SH-SY5Y (cell line): ENCODE measurements around the gene HTR1D.

Experiments used
- GATA2 ChIP-seq: IDR thresholded peaks from 2 replicates; pipeline ENCODE4 v1.6.1; 2011; ENCODE audit warnings: mild to moderate bottlenecking, low read depth, low read length
- GATA3 ChIP-seq: IDR thresholded peaks from 2 replicates; pipeline ENCODE4 v1.6.1; 2011; ENCODE audit warnings: low read depth, mild to moderate bottlenecking, low read length, moderate library complexity

Gene HTR1D

DNA sequence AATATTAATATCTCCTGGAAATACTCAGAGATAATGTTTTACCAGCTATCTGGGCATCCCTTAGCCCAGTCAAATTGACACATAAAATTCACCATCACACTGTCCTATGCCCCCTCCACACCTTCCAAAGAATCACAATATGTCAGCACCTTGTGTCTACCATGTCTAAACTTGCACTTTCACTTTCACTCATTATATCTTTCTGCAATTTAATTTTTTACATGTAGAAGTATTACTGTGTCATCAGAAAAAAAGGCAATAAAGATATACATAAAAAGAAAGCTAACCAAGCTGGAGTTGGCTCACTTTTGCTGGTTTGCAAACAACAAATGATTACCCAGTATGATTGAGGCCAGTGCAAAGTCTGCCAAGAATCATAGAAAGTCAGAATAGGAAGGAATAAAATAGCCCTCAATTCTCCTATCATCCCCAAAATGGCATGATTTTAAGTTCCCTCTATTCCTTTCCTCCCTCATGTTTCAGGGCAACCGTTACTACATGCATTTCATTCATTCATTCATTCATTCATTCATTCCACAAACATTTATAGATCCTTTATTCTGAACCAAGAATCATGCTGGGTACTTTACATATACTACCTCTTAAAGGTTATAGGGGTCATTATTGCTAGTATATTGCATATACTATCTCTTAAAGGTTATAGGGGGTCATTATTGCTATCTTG lies 42.7 kb downstream of the HTR1D start:
- no peak for TF ChIP-seq GATA3
- TF ChIP-seq GATA2, result no peak

DNA sequence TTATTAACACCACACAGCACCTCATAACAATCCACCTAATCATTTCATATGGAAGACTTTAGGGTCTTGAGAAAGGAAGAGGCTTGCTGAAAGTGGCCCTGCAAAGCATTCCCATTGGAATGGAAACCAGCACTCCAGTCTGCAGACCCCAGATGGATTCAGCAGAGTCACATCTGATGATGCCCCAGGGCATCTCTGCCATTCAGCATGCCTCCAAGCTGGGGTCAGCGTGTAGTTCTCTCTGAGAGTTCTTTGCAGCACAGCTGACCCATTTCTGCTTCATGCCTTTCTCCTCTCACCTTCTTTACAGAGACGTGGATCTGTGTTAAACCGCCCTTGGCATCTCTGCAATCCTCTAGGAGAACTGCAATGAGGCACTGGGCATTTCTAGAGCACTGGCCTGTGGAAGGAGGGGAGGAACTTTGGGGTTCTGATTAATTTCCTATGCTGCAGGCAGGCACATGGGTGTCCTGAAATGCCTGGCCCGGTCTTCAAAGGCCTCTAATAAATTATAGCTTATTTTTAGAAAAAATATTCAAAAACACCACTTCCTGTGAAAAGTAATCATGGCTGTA lies 46.0 kb downstream of the HTR1D start:
- TF ChIP-seq GATA2 (no peak), GATA3 (no peak)

DNA sequence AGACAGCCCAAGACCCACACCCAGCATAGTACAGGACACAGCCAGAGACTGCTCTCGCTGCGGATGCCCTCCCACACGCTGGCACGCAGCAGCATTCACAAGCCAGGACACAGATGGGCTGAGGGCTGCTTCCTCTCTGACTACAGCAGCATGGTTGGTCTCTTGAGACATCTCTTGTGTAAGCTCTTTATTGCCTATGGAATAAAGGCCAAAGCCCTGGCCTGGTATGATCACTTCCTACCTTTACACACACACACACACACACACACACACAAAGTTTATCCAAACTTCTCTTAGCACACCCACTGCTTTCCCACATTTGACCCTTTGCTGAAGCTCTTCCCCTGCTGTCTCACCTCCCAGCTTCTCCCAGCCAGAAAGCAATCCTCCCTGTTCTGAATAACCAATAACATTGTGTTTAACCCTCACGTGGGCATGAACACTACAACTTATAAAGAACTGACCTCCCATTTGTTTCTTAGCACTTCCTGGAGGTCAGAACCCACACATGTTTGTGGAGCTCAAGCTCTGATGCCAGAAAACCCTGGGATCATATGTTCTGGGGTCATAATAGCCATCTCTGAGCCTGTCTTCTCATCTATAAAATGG lies 47.5 kb downstream of the HTR1D start:
- TF ChIP-seq GATA2 (no peak), GATA3 (no peak)

DNA sequence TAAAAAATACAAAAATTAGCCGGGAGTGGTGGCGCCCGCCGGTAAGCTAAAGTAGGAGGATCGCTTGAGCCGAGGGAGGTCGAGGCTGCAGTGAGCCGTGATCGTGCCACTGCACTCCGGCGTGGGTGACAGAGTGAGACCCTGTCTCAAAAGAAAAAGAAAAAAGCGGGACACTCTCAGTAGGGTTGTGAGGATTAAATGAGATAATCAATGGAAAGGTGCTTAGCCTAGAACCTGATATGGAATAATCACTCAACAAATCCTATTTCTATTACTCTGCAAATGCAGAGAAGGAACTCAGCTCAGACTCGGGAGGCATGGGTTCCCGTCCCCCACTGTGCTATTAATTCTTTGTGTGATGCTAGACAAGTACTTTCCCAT lies 48.1 kb downstream of the HTR1D start:
- TF ChIP-seq GATA2 (no peak), GATA3 (no peak)

DNA sequence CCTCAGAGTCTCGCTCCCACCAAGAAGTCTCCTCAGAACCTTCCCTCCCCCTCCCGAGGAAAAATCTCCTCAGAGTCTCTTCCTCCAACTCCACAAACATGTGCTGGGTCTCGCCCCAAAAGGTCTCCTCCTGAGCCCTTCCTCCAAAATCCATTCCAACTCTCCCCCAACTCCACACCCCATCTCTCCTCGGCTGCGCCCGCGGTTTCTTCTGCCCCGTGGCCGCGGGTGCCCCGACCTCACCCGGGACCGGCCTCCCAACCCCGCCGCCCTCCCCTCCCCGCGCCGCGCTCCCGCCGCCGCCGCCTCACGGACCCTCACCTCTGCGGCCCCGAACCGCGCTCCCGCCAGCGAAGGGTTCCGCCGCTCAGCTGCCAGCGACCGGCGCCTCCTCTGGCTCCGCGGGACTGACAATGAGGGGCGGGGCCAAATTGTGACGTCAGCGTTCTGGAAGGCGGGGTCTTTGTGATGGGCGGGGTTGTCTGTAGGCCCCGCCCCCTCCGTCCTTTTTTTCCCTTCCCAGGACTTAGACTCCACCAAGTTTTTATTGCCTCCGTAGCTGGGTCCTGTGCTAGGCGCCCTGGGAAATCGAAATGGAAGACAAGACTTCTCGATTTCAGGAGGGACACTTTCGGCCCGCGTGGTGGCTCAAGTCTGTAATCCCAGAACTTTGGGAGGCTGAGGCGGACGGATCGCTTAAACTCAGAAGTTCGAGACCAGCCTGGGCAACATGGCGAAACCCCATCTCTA lies 48.7 kb downstream of the HTR1D start, which contains the start of gene LUZP1:
LUZP1 (minus strand) TSS at position 412 of the 750 bp plus-strand sequence.
- TF ChIP-seq GATA2, result no peak
- no peak for TF ChIP-seq GATA3

DNA sequence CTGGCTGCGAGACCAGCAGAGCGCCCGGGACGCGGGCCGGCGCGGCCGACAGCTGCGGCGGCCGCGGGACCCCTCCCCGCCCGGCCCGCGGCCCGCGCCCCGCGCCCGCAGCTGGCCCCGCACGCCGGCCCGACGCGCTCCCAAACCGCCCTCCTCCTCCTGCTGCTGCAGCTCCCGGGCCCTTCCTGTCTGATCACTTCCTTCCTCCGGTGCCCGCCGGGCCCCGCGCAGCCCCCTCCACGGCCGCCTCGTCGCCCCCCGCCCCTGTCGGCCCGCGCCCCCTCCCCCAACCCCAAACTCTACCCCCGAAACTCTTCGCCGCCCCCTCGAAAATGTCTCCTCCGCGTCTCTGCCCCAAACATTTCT lies 49.2 kb downstream of the HTR1D start:
- TF ChIP-seq GATA3 (no peak), GATA2 (no peak)

DNA sequence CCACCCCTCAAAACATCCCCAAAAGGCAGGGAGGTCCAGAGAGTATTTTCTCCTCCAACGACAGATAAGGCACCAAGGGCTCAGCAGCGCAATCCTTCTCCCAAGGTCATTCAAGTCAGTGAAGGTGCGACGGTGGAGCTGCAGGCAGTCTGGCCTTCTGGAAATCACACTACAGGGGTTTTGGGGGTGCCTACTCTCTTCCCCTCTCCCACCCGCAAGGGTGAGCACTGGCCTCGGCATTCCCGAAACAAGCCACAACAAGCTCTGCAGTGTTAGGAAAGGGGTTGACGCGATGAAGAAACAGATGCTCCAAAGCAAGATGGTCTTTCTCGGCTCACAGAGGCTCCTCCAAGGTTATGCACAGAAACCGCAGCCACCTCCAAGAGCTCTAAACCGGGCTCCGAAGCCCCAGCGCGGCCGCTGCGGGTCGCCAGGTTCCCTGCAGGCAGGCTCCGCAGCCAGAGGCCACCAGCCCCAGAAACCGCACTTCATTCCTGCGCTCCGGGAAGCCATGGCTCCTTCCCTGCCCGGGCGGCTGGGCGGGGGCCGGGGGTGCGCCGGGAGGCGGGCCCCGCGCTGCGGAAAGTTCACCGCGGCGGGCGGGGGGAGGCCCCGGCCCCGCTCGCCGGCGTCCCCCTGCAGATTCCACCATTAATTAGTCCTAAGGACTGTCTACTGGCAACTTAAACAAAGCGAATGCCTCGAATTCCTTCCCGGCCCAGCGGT lies 49.8 kb downstream of the HTR1D start:
- no peak for TF ChIP-seq GATA3
- TF ChIP-seq GATA2, result no peak

DNA sequence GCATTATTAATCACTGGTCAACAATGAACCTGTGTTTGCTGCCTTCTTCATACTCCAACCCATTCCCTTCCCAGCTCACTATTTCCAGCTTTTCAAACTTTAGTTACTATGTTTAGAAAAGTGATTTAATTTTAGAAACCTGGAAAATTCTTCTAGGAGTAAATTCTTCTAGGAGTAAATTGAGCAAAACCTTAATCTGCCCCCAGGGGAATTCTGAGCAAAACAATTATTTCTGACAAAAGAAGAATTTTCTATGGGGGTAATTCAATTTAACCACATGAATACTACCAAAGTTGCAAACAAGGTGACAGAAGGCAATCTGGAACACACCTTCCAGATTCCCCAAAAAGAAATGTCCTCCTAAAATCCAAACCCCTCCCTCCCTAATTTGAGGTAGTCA lies 50.4 kb downstream of the HTR1D start:
- TF ChIP-seq GATA2, result no peak
- no peak for TF ChIP-seq GATA3

DNA sequence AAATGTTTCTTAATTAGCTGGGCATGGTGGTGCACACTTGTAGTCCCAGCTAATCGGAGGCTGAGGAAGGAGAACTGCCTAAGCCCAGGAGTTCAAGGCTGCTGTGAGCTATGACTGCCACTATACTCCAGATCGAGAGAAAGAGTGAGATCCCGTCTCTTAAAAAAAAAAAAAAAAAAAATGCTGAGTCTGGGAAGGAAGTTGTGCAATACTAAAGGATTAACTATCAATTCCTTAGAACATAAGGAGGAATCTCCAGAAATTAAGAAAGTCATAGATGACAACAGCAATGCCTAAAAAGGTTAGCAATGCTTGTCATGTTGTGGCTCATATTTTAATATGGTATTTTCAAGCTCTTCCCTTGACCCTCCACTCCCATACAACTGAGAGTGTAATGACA lies 53.9 kb downstream of the HTR1D start:
- no peak for TF ChIP-seq GATA2
- no peak for TF ChIP-seq GATA3

DNA sequence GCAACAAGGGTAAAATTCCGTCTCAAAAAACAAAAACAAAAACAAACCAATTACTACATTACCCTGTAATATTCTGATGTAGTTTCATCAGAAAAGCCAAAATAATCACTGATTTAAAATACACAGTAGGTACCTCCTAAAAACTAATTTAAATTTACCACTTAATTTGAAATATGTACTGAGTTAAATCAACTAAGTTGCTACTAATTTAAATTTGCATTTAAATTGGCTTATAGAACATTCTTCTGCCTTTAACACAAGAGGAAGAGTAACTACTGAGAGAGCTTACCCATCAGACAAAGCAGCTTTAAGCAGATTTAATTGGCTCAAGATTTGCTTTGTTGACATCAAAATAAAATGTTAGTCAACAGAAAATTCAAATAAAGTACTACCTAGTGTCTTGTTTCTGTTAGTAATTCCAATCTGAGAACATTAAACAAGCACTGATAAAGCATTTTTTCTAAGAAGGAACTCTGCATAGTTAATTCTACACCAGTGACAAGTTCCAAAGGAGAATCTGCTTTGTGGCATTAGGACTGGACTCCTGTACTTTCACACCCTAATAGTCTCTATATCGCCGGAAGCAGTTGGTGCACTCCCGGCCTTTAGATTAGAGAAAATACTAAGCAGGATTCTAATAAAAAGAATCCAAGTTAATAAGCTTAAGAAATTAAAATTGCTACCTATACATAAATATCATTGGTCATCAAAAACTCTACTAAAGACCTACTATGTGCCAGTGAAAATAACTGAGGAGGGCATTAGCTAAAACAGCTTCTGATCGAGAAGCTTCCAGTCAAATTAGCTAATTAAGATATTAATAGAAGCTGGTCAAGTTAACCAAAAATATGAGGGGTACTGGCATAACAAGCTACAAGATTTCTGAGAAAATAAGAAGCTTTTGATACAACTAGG lies 57.1 kb downstream of the HTR1D start:
- TF ChIP-seq GATA2 (no peak), GATA3 (no peak)

DNA sequence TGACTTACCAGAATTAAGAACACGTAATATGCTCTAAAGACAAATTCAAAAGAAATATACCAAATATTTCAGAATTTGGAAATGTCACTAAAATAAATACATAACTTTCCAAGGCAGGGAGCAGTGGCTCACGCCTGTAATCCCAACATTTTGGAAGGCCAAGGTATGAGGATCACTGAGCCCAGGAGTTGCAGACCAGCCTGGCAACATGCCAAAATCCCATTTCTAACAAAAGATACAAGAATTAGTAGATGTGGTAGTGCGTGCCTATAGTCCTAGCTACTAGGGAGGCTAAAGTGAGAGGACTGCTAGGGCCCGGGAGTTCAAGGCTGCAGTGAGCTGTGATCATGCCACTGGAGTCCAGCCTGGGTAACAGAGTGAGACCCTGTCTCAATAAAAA lies 60.4 kb downstream of the HTR1D start:
- TF ChIP-seq GATA2 (no peak), GATA3 (no peak)

DNA sequence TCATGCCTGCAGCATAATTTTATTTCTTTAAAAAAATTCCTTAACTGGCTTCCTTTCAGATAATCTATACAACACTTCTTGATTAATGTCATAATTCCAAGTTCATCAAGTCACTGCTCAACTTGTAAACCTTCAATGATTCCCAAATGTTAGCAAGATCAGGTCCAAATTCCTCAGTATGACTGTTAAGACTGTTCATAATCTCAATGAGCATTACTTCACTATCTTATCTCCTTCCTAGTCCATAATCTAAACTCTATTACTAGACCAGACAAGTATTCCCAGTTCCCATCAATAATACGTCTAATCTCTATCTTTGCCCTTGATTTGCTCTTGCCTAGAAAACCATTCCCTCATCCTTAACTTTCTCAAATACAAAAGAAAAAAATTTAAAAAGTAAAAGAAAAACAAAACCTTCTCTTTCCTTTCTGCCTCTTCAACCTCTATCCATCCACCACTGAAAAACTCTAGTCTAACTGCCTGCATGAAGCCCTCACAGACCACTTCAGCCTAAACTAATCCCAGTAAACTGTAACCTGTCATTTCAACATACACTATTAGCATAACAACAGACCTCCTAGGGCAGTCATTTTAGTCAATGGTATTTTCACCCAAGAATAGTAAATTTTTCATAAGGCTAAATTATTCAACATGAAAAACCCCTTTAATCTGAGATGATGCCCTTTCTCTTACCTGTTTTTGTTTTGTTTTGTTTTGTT lies 64.2 kb downstream of the HTR1D start:
- no peak for TF ChIP-seq GATA3
- TF ChIP-seq GATA2, result no peak
